Activated naive CD8-positive, alpha-beta T cell (primary cell): ENCODE measurements around the gene SOX18.
"Not testable (repeated sequence)": the region's sequence is repeated elsewhere in the genome, so short reads cannot be mapped to it uniquely, and the experiment has no call there.

ENCODE experiments used
- H3K27ac Mint-ChIP-seq: one replicate; pipeline ENCODE4 v1.8.0; 2021; ENCODE audit warnings: mixed read lengths
- H3K27me3 Mint-ChIP-seq: one replicate; pipeline ENCODE4 v1.8.0; 2021; ENCODE audit warnings: mixed read lengths
- H3K36me3 Mint-ChIP-seq: one replicate; pipeline ENCODE4 v1.8.0; 2021; ENCODE audit warnings: mixed read lengths
- H3K4me1 Mint-ChIP-seq: one replicate; pipeline ENCODE4 v1.8.0; 2021; ENCODE audit warnings: low read depth, mixed read lengths
- H3K4me3 Mint-ChIP-seq: one replicate; pipeline ENCODE4 v1.8.0; 2021; ENCODE audit warnings: mild to moderate bottlenecking, mixed read lengths
- H3K9me3 Mint-ChIP-seq: one replicate; pipeline ENCODE4 v1.8.0; 2021; ENCODE audit warnings: low read depth, mixed read lengths

Gene SOX18

DNA sequence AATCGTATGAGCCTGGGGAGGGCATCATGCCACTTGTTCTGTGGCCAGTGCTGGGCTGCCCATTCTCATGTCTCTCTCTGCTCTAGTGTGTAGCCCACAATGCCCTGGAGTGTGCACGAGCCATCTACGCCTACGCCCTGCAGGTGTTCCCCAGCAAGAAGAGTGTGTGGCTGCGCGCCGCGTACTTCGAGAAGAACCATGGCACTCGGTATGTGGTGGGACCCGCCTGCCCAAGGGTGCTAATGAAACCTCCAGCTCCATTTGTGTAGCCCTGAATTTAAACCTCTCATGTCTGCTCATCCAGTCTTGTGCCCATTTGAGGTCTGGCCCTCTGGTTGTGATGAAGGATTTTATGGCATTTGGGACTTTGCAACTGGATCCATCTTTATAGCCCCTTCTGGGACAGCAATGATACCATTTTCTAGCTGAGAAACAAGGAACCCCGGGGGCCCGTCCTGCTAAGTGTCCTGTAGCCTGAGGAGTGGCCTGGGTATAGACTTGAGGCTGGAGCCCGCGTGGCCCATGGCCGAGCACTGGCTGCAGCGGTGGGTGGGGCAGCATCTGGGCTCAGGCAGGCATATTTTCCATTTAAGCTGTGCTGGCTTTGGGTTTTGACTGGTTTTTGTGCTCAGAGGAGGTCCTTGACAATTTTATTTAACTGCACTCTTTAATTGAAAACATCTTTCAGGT, 26.6 kb downstream of the SOX18 start:
- H3K4me1 Mint-ChIP-seq = no peaks in the 10 kb centered on the region
- H3K4me3 Mint-ChIP-seq = no peak overlapping the region
- no peaks in the 10 kb centered on the region for H3K9me3 Mint-ChIP-seq
- no peak overlapping the region for H3K27ac Mint-ChIP-seq
- no peaks in the 10 kb centered on the region for H3K27me3 Mint-ChIP-seq
- peaks cover 12% of the 10 kb centered on the region for H3K36me3 Mint-ChIP-seq

DNA sequence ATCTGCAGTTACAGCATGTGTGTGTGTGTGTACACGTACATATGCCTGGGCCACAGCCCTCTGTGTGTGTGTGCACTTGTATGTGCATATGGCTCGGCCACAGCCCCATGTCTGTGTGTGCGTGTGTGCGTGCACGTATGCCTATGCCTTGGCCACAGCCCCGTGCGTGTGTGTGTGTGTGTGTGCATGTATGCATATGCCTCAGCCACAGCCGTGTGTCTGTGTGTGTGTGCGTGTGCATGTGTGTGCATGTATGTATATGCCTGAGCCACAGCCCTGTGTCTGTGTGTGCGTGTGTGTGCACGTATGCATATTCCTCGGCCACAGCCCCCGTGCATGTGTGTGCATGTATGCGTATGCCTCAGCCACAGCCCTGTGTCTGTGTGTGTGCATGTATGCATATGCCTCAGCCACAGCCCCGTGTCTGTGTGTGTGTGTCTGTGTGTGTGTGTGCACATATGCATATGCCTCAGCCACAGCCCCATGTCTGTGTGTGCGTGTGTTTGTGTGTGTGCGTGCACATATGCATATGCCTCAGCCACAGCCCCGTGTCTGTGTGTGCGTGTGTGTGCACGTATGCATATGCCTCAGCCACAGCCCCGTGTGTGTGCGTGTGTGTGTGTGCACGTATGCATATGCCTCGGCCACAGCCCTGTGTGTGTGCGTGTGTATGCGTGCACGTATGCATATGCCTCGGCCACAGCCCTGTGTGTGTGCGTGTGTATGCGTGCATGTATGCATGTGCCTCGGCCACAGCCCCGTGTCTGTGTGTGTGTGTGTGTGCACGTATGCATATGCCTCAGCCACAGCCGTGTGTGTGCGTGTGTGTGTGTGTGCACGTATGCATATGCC, 28.1 kb downstream of the SOX18 start:
- Mint-ChIP-seq H3K27me3 (no peaks in the 10 kb centered on the region), H3K4me3 (no peak overlapping the region), H3K9me3 (no peaks in the 10 kb centered on the region), H3K36me3 (peaks cover 19% of the 10 kb centered on the region), H3K27ac (no peak overlapping the region), H3K4me1 (peaks cover 2% of the 10 kb centered on the region)

GRCh38 chr20:64015635-64016034, 33.8 kb downstream of the SOX18 start:
- Mint-ChIP-seq H3K9me3 (no peaks in the 10 kb centered on the region), H3K27ac (no peak overlapping the region), H3K27me3 (no peaks in the 10 kb centered on the region), H3K36me3 (peaks cover 35% of the 10 kb centered on the region), H3K4me1 (peaks cover 17% of the 10 kb centered on the region), H3K4me3 (no peak overlapping the region)

DNA sequence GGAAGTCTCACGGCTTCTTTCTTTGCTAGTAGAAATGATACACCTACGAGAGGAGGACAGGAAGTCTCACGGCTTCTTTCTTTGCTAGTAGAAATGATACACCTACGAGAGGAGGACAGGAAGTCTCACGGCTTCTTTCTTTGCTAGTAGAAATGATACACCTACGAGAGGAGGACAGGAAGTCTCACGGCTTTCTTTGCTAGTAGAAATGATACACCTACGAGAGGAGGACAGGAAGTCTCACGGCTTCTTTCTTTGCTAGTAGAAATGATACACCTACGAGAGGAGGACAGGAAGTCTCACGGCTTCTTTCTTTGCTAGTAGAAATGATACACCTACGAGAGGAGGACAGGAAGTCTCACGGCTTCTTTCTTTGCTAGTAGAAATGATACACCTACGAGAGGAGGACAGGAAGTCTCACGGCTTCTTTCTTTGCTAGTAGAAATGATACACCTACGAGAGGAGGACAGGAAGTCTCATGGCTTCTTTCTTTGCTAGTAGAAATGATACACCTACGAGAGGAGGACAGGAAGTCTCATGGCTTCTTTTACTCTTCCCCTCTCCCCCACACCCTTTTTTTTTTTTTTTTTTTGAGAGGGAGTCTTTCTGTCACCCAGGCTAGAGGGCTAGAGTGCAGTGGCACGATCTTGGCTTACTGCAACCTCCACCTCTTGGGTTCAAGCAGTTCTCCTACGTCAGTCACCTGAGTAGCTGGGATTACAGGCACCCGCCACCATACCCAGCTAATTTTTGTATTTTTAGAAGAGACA, 36.9 kb downstream of the SOX18 start:
- Mint-ChIP-seq H3K4me1 (peaks cover 19% of the 10 kb centered on the region), H3K36me3 (peaks cover 43% of the 10 kb centered on the region), H3K4me3 (peak overlapping the region; percentile 57), H3K9me3 (peaks cover 13% of the 10 kb centered on the region), H3K27ac (peak overlapping the region; percentile 77)
- not testable (repeated sequence) for H3K27me3 Mint-ChIP-seq

- Mint-ChIP-seq H3K27ac (peak overlapping the region; percentile 64), H3K27me3 (no peaks in the 10 kb centered on the region), H3K4me1 (peaks cover 18% of the 10 kb centered on the region), H3K36me3 (peaks cover 39% of the 10 kb centered on the region), H3K9me3 (peaks cover 13% of the 10 kb centered on the region), H3K4me3 (no peak overlapping the region)
Measured at GRCh38 chr20:64011366-64011779, 38.1 kb downstream of the SOX18 start.

DNA sequence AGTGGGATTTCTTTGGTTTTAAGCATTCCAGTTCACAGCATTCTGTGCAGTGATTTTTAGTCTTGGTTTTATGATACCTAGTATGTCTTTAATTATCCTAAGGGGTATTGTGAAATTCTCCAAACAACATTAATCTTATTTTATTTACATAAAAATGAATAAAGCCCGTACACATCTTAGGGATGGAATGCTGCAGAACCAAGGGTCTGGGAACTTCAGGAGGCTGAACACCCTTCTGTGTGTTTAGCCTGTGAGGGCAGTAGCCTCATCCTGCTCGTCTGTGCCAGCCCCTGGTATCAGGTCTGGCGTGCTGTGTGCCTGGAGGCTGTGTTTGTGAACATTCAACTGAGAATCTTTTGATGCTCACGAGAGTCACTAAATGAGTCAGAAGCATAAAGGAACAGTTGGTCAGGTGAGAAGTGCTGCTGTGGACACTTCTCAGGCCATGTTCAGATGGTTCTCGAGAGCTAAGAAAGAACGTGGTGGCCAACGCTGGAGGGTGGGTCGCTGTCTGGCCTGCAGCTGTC, 38.7 kb downstream of the SOX18 start:
- H3K4me3 Mint-ChIP-seq = no peak overlapping the region

DNA sequence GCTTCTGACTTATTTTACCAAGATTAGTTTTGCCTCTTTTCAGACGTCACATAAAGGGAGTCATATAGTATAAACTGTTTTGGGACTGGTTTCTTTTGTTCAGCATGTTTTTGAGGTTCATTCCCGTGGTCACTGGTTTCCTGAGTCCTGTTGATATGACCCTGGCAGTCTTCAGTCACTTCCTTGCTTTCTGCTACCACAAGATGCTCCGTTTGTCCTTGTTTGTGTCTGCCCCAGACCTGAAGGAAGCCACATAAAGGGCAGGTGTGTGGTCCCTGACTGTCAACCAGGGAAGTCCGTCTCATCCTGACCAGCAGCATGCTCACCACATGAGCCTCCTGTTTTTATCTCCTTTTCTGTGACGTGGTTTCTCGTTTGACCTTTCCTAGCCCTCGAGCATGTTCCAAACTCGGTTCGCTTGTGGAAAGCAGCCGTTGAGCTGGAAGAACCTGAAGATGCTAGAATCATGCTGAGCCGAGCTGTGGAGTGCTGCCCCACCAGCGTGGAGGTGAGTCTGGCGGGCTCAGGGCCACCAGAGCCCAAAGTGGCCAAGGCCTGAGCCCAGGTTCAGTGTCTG, 39.5 kb downstream of the SOX18 start:
- Mint-ChIP-seq H3K27ac (no peak overlapping the region), H3K4me3 (no peak overlapping the region)

More for the DNA sequence above, 38.7 kb downstream of the SOX18 start:
- Mint-ChIP-seq H3K27ac (no peak overlapping the region), H3K36me3 (peaks cover 38% of the 10 kb centered on the region), H3K9me3 (peaks cover 13% of the 10 kb centered on the region), H3K27me3 (no peaks in the 10 kb centered on the region), H3K4me1 (peaks cover 18% of the 10 kb centered on the region)

DNA sequence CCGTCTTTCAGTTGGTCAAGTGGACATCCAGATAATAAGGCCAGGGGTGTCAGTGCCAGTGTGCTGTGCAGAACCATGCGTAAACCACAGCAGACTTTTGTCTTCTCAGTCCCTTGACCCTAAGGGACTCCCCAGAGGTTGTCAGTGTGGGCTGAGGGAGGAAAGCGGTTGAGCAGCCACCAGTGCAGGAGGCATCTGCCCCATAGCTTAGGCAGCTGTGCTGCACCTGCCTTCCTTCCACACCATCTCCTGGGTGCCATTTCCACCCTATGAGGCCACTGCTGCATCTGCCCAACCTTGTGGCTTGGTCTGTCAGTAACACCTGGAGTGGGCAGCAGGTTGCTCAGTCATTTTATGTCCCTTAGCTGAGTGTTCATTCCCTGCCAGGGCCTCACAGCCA, 42.5 kb downstream of the SOX18 start:
- H3K9me3 Mint-ChIP-seq = peaks cover 13% of the 10 kb centered on the region
- no peak overlapping the region for H3K27ac Mint-ChIP-seq
- H3K4me1 Mint-ChIP-seq = peaks cover 8% of the 10 kb centered on the region
- peaks cover 29% of the 10 kb centered on the region for H3K36me3 Mint-ChIP-seq
- H3K4me3 Mint-ChIP-seq = no peak overlapping the region
- no peaks in the 10 kb centered on the region for H3K27me3 Mint-ChIP-seq

More for the DNA sequence above, 39.5 kb downstream of the SOX18 start:
- Mint-ChIP-seq H3K9me3 (peaks cover 13% of the 10 kb centered on the region), H3K4me1 (peaks cover 18% of the 10 kb centered on the region), H3K27me3 (no peaks in the 10 kb centered on the region), H3K36me3 (peaks cover 34% of the 10 kb centered on the region)

- Mint-ChIP-seq H3K36me3 (peaks cover 28% of the 10 kb centered on the region), H3K27ac (no peak overlapping the region), H3K9me3 (peaks cover 13% of the 10 kb centered on the region), H3K4me1 (peaks cover 9% of the 10 kb centered on the region), H3K4me3 (no peak overlapping the region), H3K27me3 (no peaks in the 10 kb centered on the region)
Measured at GRCh38 chr20:64006490-64006889, 42.9 kb downstream of the SOX18 start.

DNA sequence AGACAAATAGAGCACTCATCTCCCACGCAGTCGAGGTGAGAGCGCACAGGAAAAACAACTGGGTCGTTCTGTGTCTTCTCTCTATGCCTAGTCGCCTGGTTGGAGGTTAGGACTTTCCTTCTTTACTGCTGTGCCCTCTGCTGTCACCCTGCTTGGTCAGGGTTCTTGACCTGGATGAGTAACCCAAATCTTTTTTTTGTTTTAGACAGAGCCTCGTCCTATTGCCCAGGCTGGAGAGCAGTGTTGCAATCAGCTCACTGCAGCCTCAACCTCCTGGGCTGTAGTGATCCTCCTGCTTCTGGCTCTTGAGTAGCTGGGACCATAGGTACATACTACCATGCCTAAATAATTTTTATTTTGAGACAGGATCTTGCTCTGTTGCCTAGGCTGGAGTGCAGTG, 44.0 kb downstream of the SOX18 start:
- H3K27ac Mint-ChIP-seq = no peak overlapping the region
- peaks cover 13% of the 10 kb centered on the region for H3K9me3 Mint-ChIP-seq
- no peaks in the 10 kb centered on the region for H3K27me3 Mint-ChIP-seq
- no peak overlapping the region for H3K4me3 Mint-ChIP-seq
- peaks cover 20% of the 10 kb centered on the region for H3K36me3 Mint-ChIP-seq
- H3K4me1 Mint-ChIP-seq = peaks cover 5% of the 10 kb centered on the region

- Mint-ChIP-seq H3K36me3 (peaks cover 12% of the 10 kb centered on the region), H3K27me3 (no peaks in the 10 kb centered on the region), H3K27ac (no peak overlapping the region), H3K9me3 (peaks cover 7% of the 10 kb centered on the region), H3K4me3 (no peak overlapping the region), H3K4me1 (peaks cover 3% of the 10 kb centered on the region)
Measured at GRCh38 chr20:64003960-64004725, 45.3 kb downstream of the SOX18 start.

- H3K4me3 Mint-ChIP-seq = no peak overlapping the region
- peaks cover 8% of the 10 kb centered on the region for H3K36me3 Mint-ChIP-seq
- no peak overlapping the region for H3K27ac Mint-ChIP-seq
- H3K9me3 Mint-ChIP-seq = no peaks in the 10 kb centered on the region
- no peaks in the 10 kb centered on the region for H3K27me3 Mint-ChIP-seq
- peaks cover 3% of the 10 kb centered on the region for H3K4me1 Mint-ChIP-seq
Measured at GRCh38 chr20:64001607-64002011, 47.8 kb downstream of the SOX18 start.

DNA sequence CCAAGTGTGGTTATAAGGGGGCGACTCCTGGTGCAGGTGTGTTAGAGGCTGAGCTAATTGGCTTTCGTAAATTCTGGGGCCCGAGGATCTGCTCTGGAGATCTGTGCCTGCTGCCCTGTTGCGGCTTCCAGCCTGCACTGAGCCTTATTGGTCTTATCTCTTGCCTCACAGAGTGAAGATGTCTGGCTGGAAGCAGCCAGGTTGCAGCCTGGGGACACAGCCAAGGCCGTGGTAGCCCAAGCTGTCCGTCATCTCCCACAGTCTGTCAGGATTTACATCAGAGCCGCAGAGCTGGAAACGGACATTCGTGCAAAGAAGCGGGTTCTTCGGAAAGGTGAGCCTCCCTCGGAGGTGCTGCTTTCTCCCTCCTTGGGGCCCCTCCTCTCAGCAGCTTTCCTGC, 48.5 kb downstream of the SOX18 start:
- peaks cover 8% of the 10 kb centered on the region for H3K36me3 Mint-ChIP-seq
- H3K27me3 Mint-ChIP-seq = no peaks in the 10 kb centered on the region
- H3K9me3 Mint-ChIP-seq = no peaks in the 10 kb centered on the region
- H3K4me1 Mint-ChIP-seq = peaks cover 3% of the 10 kb centered on the region
- H3K27ac Mint-ChIP-seq = no peak overlapping the region
- H3K4me3 Mint-ChIP-seq = no peak overlapping the region
